T-helper 2 cell treated with Interferon-gamma antibody and Interleukin-4, amounts not matched to agents 5 μg/mL and 100 μg/mL, for 36 hours (primary cell): ENCODE data around the gene GLI3.

ENCODE experiments used
- DNase-seq: peaks from one replicate; pipeline ENCODE4 v3.0.0; 2021; ENCODE audit warnings: low spot score
- H3K27ac Mint-ChIP-seq: one replicate; pipeline ENCODE4 v1.8.0; 2021; ENCODE audit warnings: mild to moderate bottlenecking, mixed read lengths
- H3K27me3 Mint-ChIP-seq: one replicate; pipeline ENCODE4 v1.8.0; 2021; ENCODE audit warnings: low read depth, mixed read lengths
- H3K36me3 Mint-ChIP-seq: one replicate; pipeline ENCODE4 v1.8.0; 2021; ENCODE audit warnings: low read depth, mixed read lengths
- H3K4me1 Mint-ChIP-seq: one replicate; pipeline ENCODE4 v1.8.0; 2021; ENCODE audit warnings: low read depth, mixed read lengths
- H3K4me3 Mint-ChIP-seq: one replicate; pipeline ENCODE4 v1.8.0; 2022; ENCODE audit warnings: mild to moderate bottlenecking, moderate library complexity, mixed read lengths
- H3K9me3 Mint-ChIP-seq: one replicate; pipeline ENCODE4 v1.8.0; 2021; ENCODE audit warnings: mixed read lengths

Gene GLI3

GRCh38 chr7:42006801-42007513, 230.1 kb downstream of the GLI3 start:
- H3K36me3 Mint-ChIP-seq = no peaks in the 10 kb centered on the region
- H3K4me3 Mint-ChIP-seq = no peak overlapping the region
- no peaks in the 10 kb centered on the region for H3K27me3 Mint-ChIP-seq
- no peak for DNase-seq
- H3K27ac Mint-ChIP-seq = no peak overlapping the region
- H3K9me3 Mint-ChIP-seq = no peaks in the 10 kb centered on the region
- no peaks in the 10 kb centered on the region for H3K4me1 Mint-ChIP-seq

GRCh38 chr7:42002654-42003053, 234.4 kb downstream of the GLI3 start:
- DNase-seq = no peak
- no peaks in the 10 kb centered on the region for H3K36me3 Mint-ChIP-seq
- H3K4me1 Mint-ChIP-seq = no peaks in the 10 kb centered on the region
- H3K9me3 Mint-ChIP-seq = no peaks in the 10 kb centered on the region
- H3K27me3 Mint-ChIP-seq = no peaks in the 10 kb centered on the region
- no peak overlapping the region for H3K4me3 Mint-ChIP-seq
- no peak overlapping the region for H3K27ac Mint-ChIP-seq

DNA sequence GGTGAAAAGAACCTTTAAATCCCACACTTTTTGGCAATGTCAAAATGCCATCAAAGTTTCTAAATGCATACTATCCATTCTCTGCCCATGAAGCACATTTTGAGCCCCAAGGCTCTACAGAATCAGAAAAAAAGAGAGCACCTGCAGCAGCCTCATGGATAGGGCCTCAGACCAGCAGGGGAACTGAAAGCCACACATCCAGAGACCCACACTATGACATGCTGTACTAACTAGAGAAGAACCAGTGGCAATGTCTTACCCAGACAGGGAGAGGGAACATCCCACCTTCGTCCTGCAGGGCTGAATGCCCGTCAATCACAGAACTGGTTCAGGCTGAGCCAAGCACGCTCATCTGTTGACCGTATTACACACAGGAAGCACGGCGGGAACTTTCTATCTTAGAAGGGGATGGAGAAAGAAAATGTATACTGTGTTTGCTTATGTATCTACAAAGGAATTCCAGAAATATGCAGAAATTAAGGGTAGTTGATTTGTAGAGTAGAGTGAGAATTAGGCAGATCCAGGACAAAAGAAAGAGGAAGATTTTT, 237.2 kb downstream of the GLI3 start:
- H3K27me3 Mint-ChIP-seq = no peaks in the 10 kb centered on the region
- peaks cover 2% of the 10 kb centered on the region for H3K4me1 Mint-ChIP-seq
- H3K4me3 Mint-ChIP-seq = no peak overlapping the region
- H3K27ac Mint-ChIP-seq = no peak overlapping the region
- no peaks in the 10 kb centered on the region for H3K9me3 Mint-ChIP-seq
- H3K36me3 Mint-ChIP-seq = no peaks in the 10 kb centered on the region
- no peak for DNase-seq

- H3K9me3 Mint-ChIP-seq = no peaks in the 10 kb centered on the region
- H3K4me3 Mint-ChIP-seq = no peak overlapping the region
- no peak for DNase-seq
Measured at GRCh38 chr7:41998041-41998440, 239.0 kb downstream of the GLI3 start.

DNA sequence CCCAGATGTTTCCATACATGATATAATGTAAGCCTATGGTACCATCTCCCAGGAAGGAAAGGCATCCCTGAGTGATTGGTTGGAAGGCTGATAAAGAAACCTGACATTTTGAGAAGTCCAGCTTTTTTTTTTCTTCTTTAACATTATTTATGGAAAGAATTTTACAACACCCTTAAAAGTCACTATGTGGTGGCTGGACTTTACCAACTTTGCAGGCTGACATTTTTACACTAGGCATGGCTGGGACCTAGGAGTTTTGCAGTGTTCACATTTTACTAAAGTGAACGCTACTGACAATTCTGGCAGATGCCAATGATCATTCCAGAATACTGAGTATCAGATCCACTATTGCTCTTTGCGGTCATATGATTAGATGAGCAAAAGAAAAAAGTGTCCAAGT, 239.9 kb downstream of the GLI3 start:
- peaks cover 2% of the 10 kb centered on the region for H3K4me1 Mint-ChIP-seq
- no peak overlapping the region for H3K27ac Mint-ChIP-seq
- no peak for DNase-seq
- H3K4me3 Mint-ChIP-seq = no peak overlapping the region
- H3K9me3 Mint-ChIP-seq = no peaks in the 10 kb centered on the region
- no peaks in the 10 kb centered on the region for H3K36me3 Mint-ChIP-seq
- no peaks in the 10 kb centered on the region for H3K27me3 Mint-ChIP-seq

More at GRCh38 chr7:41998041-41998440, 239.0 kb downstream of the GLI3 start:
- no peaks in the 10 kb centered on the region for H3K36me3 Mint-ChIP-seq
- H3K4me1 Mint-ChIP-seq = peaks cover 2% of the 10 kb centered on the region
- no peak overlapping the region for H3K27ac Mint-ChIP-seq
- no peaks in the 10 kb centered on the region for H3K27me3 Mint-ChIP-seq

DNA sequence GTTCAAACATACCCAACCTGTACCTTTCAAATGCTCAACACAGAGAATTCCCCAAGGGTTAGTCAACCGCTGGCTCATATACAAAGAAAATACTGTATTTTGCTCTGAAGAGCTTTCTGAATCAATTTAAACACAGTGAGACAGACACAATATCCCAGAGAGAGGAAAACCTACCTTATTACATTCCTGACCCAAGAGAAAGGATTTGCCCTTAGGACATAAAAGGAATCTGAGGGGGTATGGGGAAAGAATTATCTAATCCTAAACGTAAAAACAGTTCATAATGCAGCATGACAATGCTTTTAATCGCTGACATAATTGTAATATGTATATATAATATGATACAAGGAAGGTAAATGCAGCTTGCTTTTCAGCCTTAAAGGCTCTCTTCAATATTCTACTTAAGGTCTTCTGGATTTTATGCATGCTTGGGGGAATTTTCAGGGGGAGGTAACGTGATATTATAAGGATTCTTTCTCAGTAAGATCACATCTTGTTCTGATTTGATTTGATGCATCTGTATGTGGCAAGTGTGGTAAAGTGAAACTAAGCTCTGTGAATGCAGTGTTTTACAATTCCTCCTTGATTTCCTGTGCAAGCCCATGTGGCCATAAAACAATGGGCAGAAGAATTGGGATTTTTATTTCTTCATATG, 240.5 kb downstream of the GLI3 start:
- DNase-seq = no peak
- H3K27me3 Mint-ChIP-seq = no peaks in the 10 kb centered on the region
- no peak overlapping the region for H3K27ac Mint-ChIP-seq
- H3K36me3 Mint-ChIP-seq = no peaks in the 10 kb centered on the region
- no peak overlapping the region for H3K4me3 Mint-ChIP-seq
- H3K9me3 Mint-ChIP-seq = no peaks in the 10 kb centered on the region
- peaks cover 2% of the 10 kb centered on the region for H3K4me1 Mint-ChIP-seq

- H3K27ac Mint-ChIP-seq = no peak overlapping the region
- no peaks in the 10 kb centered on the region for H3K36me3 Mint-ChIP-seq
- no peak for DNase-seq
- no peak overlapping the region for H3K4me3 Mint-ChIP-seq
- no peaks in the 10 kb centered on the region for H3K9me3 Mint-ChIP-seq
- H3K27me3 Mint-ChIP-seq = no peaks in the 10 kb centered on the region
- peaks cover 2% of the 10 kb centered on the region for H3K4me1 Mint-ChIP-seq
Measured at GRCh38 chr7:41995632-41996271, 241.3 kb downstream of the GLI3 start.

DNA sequence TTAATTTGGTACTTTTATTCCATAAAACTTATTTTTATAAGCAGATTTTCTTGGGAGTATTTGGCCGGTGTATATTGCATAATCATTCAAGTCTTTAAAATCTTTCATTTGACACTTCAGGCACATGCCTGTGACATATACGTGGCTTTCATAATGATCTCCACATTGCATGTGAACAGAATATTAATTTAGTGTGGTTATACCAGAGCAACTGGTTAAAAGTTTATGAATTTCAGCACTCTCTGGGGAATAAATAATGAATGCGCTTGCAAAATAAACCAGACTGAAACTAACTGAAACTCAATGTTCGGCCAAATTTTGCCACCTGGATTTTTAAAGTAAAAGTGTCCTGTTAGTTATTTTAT, 242.3 kb downstream of the GLI3 start:
- no peak overlapping the region for H3K27ac Mint-ChIP-seq
- peaks cover 2% of the 10 kb centered on the region for H3K4me1 Mint-ChIP-seq
- H3K27me3 Mint-ChIP-seq = no peaks in the 10 kb centered on the region
- H3K9me3 Mint-ChIP-seq = no peaks in the 10 kb centered on the region
- no peaks in the 10 kb centered on the region for H3K36me3 Mint-ChIP-seq
- no peak overlapping the region for H3K4me3 Mint-ChIP-seq
- DNase-seq = no peak

DNA sequence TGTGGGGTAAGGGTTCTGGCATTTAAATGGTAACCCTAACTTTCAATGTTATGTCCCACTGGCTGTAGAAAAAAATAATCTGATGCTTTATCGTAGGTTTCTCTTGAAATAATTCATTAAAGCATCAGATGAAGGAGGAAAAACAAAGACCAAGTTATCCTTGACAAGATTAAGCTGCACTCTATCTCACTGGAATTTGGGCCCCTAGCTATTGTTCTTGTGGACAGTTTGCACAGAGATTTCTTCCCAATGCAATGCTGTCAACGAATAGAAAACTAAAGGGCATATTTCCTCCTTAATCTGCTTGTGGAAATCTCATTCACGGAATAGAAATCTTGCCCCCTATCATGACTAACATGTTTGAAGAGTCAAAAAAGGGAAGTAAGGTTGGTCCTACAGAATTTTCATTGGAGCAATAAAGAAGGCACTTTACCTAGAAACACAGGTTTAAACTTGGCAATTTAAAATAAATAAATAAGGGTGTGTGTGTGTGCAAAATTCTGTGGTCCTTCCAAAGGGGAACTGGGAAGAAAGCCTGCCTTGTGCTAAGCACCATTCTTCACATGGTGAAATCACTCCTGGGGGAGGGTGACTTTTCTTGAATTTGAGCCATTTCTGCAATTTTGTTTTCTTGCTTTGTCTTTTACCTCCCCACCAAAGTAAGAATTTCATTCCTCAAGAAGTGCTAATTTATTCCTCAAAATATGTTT, 242.8 kb downstream of the GLI3 start:
- no peak for DNase-seq
- Mint-ChIP-seq H3K36me3 (no peaks in the 10 kb centered on the region), H3K9me3 (no peaks in the 10 kb centered on the region), H3K4me3 (no peak overlapping the region), H3K27me3 (no peaks in the 10 kb centered on the region), H3K4me1 (peaks cover 2% of the 10 kb centered on the region), H3K27ac (no peak overlapping the region)

- Mint-ChIP-seq H3K36me3 (no peaks in the 10 kb centered on the region), H3K27me3 (no peaks in the 10 kb centered on the region), H3K9me3 (no peaks in the 10 kb centered on the region), H3K4me1 (peaks cover 2% of the 10 kb centered on the region), H3K4me3 (no peak overlapping the region), H3K27ac (no peak overlapping the region)
- no peak for DNase-seq
Measured at GRCh38 chr7:41992881-41993867, 243.8 kb downstream of the GLI3 start.

- no peak overlapping the region for H3K4me3 Mint-ChIP-seq
- no peaks in the 10 kb centered on the region for H3K27me3 Mint-ChIP-seq
- H3K27ac Mint-ChIP-seq = no peak overlapping the region
- H3K4me1 Mint-ChIP-seq = no peaks in the 10 kb centered on the region
- no peaks in the 10 kb centered on the region for H3K36me3 Mint-ChIP-seq
- DNase-seq = no peak
- H3K9me3 Mint-ChIP-seq = no peaks in the 10 kb centered on the region
Measured at GRCh38 chr7:41984888-41985287, 252.1 kb downstream of the GLI3 start.

GRCh38 chr7:41981046-41982040, 255.7 kb downstream of the GLI3 start:
- H3K27ac Mint-ChIP-seq = no peak overlapping the region
- DNase-seq = no peak
- H3K9me3 Mint-ChIP-seq = no peaks in the 10 kb centered on the region
- no peaks in the 10 kb centered on the region for H3K27me3 Mint-ChIP-seq
- H3K4me3 Mint-ChIP-seq = no peak overlapping the region
- no peaks in the 10 kb centered on the region for H3K36me3 Mint-ChIP-seq
- no peaks in the 10 kb centered on the region for H3K4me1 Mint-ChIP-seq
